ENCODE results near the gene PCDH1. TPM values are rescaled to one million over a fixed set of nuclear protein-coding genes. Genes with fewer than 3 reads are reported as not detected.

Gene PCDH1
- total RNA-seq, 2 donors from 2014 or later = 0.56 TPM; not detected in 1

DNA sequence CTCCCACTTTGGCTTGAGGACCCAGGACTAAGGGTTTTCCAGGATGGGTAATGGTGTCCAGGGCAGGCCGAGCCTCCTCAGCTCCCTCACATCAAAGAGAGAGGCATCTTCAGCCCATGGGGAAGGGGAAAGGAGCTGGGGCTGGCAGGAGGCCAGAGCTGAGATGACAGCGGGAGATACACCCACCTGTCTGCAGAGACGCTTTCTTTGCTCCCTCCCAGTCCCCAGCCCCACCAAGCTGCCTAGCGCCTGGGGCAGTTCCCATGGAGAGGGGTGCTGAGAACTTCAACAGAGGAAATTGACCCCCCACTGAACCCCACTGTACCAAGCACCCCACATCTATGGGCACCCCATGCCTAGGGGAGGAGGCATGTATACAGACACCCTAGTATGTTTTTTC lies 10.6 kb downstream of the PCDH1 start:
- ATAC-seq = no peak
- no peak for DNase-seq (ENCODE audit: low spot score in 2 of 2)
- no peaks in the 10 kb centered on the region for H3K9me3 Mint-ChIP-seq
- H3K36me3 Mint-ChIP-seq = no peaks in the 10 kb centered on the region
- no peak overlapping the region for H3K27ac Mint-ChIP-seq

GRCh38 chr5:141867139-141867538 lies 11.1 kb downstream of the PCDH1 start:
- ATAC-seq = no peak
- H3K27ac Mint-ChIP-seq = no peak overlapping the region
- DNase-seq (ENCODE audit: low spot score in 2 of 2) = no peak
- no peaks in the 10 kb centered on the region for H3K9me3 Mint-ChIP-seq
- H3K36me3 Mint-ChIP-seq = no peaks in the 10 kb centered on the region

DNA sequence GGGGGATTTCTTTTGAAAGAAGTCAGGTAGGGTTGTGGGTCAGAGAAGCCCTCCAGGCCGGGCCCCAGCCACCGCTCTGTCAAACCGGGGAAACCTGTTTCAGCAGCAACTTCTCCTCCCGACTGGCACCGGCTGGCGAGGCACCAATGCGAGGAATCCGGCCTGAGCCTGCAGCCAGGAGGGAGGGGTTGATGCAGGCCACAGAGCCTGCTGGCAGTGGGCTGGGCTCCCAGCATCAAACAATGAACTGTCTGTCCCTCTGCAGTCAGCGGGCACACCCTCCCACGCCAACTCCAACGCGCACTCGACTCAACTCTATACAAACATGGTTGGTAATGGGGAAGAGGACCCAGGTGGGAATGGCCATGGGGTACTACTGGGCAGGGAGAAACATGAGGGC lies 12.1 kb downstream of the PCDH1 start:
- Mint-ChIP-seq H3K27ac (no peak overlapping the region), H3K36me3 (no peaks in the 10 kb centered on the region), H3K9me3 (no peaks in the 10 kb centered on the region)
- no peak for DNase-seq (ENCODE audit: low spot score in 2 of 2)
- no peak for ATAC-seq

DNA sequence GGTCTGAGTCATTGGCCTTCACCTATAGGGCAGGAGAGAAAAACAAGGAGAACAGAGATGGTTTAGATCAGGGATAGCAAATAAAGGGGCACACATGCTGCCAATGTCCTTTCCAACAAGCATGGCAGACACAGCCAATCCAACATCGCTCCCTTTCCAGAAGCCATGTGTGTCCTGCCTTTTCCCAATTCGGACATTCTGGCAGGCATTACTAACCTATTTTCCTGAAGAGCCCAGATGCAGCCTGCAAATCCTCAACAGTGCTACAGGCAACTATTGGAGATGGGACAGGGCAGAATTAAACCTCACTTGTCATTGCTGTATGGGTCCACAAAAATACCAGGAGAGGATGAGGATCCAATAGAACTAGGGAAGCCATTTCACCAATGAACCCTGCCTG lies 12.8 kb downstream of the PCDH1 start:
- DNase-seq (ENCODE audit: low spot score in 2 of 2) = no peak
- H3K27ac Mint-ChIP-seq = no peak overlapping the region
- H3K9me3 Mint-ChIP-seq = no peaks in the 10 kb centered on the region
- ATAC-seq = no peak
- no peaks in the 10 kb centered on the region for H3K36me3 Mint-ChIP-seq

GRCh38 chr5:141864371-141865370 lies 13.5 kb downstream of the PCDH1 start:
- DNase-seq (ENCODE audit: low spot score in 2 of 2) (no peak), ATAC-seq (no peak)
- H3K27ac Mint-ChIP-seq = no peak overlapping the region
- H3K36me3 Mint-ChIP-seq = no peaks in the 10 kb centered on the region
- H3K9me3 Mint-ChIP-seq = no peaks in the 10 kb centered on the region

DNA sequence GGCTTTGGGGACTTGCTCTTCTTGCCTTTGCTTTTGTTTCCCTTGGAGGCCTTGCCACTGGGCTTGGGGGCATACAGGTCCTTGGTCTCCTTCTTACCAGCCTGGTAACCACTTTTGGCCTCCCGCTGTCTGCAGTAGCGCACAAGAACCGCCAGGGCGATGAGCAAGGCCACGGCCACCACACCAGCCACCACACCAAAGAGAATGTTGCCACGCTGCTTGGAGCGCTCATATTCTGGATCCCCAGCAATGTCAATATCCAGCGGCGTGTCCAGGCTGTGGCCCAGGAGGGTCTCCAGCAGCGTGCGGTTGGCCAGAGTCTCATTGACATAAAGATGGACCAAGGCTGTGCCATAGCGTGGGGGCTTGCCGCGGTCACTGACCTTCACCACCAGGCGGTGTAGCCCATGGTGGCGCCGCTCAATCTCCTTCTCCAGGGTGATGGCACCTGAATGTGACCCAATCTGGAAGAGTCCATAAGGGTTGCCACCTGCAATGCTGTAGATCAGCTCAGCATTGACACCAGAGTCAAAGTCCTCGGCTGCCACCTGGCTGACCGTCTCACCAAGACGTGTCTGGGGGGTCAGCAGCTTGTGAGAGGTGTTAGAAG lies 14.5 kb downstream of the PCDH1 start:
- no peak overlapping the region for H3K27ac Mint-ChIP-seq
- no peak for ATAC-seq

GRCh38 chr5:141862936-141863543 lies 15.2 kb downstream of the PCDH1 start:
- no peak for DNase-seq (ENCODE audit: low spot score in 2 of 2)
- H3K27ac Mint-ChIP-seq = no peak overlapping the region
- H3K36me3 Mint-ChIP-seq = no peaks in the 10 kb centered on the region
- ATAC-seq = no peak
- H3K9me3 Mint-ChIP-seq = no peaks in the 10 kb centered on the region

More for the DNA sequence above, 14.5 kb downstream of the PCDH1 start:
- no peak for DNase-seq (ENCODE audit: low spot score in 2 of 2)
- H3K9me3 Mint-ChIP-seq = no peaks in the 10 kb centered on the region
- H3K36me3 Mint-ChIP-seq = no peaks in the 10 kb centered on the region

GRCh38 chr5:141861194-141861593 lies 17.0 kb downstream of the PCDH1 start:
- ATAC-seq (no peak), DNase-seq (ENCODE audit: low spot score in 2 of 2) (no peak)
- Mint-ChIP-seq H3K9me3 (no peaks in the 10 kb centered on the region), H3K36me3 (no peaks in the 10 kb centered on the region), H3K27ac (no peak overlapping the region)

DNA sequence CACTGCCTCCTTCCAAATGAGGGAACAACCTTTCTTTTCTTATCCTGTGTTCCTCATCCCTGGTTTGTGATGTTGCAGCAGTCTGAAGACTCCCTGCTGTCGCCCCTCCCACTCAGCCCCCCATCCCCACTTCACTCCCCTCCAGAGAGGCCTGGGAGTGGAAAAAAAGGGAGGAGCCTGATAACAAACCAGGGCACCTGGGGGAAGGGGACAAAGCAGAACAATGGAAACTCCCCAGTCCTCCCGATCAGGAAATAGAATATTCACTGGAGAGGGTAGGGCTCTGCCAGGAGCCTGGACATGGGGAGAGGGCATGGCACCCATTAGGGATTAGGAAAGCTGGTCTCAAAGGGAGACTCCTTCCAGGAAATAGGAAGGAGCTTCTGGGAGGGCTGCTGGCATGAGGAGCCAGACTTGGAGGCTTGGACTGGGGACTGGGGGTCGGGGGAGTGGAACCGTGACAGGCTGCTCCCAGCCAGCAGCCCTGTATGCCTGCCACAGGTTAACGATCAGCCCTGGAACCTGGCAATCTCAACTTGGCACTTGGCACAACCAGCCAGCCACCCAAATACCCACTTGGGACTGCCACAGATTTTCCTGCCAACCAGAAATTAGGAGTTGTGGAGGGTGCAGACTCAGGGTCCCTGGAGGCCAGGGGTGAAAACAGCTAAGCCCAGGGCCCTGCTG lies 20.0 kb downstream of the PCDH1 start:
- no peaks in the 10 kb centered on the region for H3K9me3 Mint-ChIP-seq
- DNase-seq (ENCODE audit: low spot score in 2 of 2) (no peak), ATAC-seq (no peak)
- H3K27ac Mint-ChIP-seq = no peak overlapping the region
- no peaks in the 10 kb centered on the region for H3K36me3 Mint-ChIP-seq

DNA sequence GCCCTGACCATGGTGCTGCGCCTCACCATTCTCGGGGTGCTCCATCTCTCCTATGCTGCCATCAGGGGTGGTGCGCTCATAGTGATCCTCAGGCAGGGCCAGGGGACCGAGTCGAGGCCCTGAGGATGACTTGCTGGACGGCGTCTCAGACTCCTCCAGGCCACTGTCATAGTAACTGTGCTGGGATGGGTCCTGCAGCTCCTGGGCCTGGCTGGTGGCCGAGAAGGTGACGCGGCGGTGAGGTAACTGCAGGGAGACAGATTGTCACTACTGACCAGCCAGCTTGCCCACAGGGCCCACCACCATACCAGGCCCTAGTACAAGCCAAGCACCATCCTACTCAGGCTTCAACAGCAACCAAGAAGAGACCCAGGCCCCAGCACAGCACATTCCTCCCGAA lies 21.0 kb downstream of the PCDH1 start:
- DNase-seq (ENCODE audit: low spot score in 2 of 2) = no peak
- H3K9me3 Mint-ChIP-seq = no peaks in the 10 kb centered on the region
- H3K27ac Mint-ChIP-seq = no peak overlapping the region
- ATAC-seq = no peak
- no peaks in the 10 kb centered on the region for H3K36me3 Mint-ChIP-seq

- Mint-ChIP-seq H3K36me3 (no peaks in the 10 kb centered on the region), H3K27ac (no peak overlapping the region), H3K9me3 (no peaks in the 10 kb centered on the region)
- no peak for DNase-seq (ENCODE audit: low spot score in 2 of 2)
- no peak for ATAC-seq
Observed at GRCh38 chr5:141856037-141856790, 22.0 kb downstream of the PCDH1 start.

- H3K27ac Mint-ChIP-seq = no peak overlapping the region
- no peaks in the 10 kb centered on the region for H3K9me3 Mint-ChIP-seq
- no peak for DNase-seq (ENCODE audit: low spot score in 2 of 2)
- ATAC-seq = no peak
- H3K36me3 Mint-ChIP-seq = no peaks in the 10 kb centered on the region
Observed at GRCh38 chr5:141855265-141856036, 22.8 kb downstream of the PCDH1 start.

- DNase-seq (ENCODE audit: low spot score in 2 of 2) (no peak), ATAC-seq (no peak)
- Mint-ChIP-seq H3K27ac (no peak overlapping the region), H3K36me3 (no peaks in the 10 kb centered on the region), H3K9me3 (no peaks in the 10 kb centered on the region)
Observed at GRCh38 chr5:141853895-141854626, 24.1 kb downstream of the PCDH1 start.

- no peak for ATAC-seq
- no peaks in the 10 kb centered on the region for H3K36me3 Mint-ChIP-seq
- no peak overlapping the region for H3K27ac Mint-ChIP-seq
- no peak for DNase-seq (ENCODE audit: low spot score in 2 of 2)
- H3K9me3 Mint-ChIP-seq = no peaks in the 10 kb centered on the region
Observed at GRCh38 chr5:141852448-141852847, 25.8 kb downstream of the PCDH1 start.

- DNase-seq (ENCODE audit: low spot score in 2 of 2) = no peak
- Mint-ChIP-seq H3K36me3 (no peaks in the 10 kb centered on the region), H3K27ac (peak overlapping the region; percentile 17 to 39)
Observed at GRCh38 chr5:141851195-141851874, 26.9 kb downstream of the PCDH1 start.

More at GRCh38 chr5:141851195-141851874, 26.9 kb downstream of the PCDH1 start:
- H3K9me3 Mint-ChIP-seq = no peaks in the 10 kb centered on the region
- ATAC-seq = no peak
